Hepatocyte (in vitro differentiated cells): ENCODE measurements around the gene ATP8B2. TPM values are rescaled to one million over a fixed set of nuclear protein-coding genes. Genes with fewer than 3 reads are reported as not detected.
"Not testable (repeated sequence)": the region's sequence is repeated elsewhere in the genome, so short reads cannot be mapped to it uniquely, and the experiment has no call there.

Experiments
- DNase-seq: peaks from one replicate; pipeline ENCODE4 v3.0.0-alpha.2; 2016; ENCODE audit warnings: low spot score
- H2AFZ ChIP-seq: fragments of 200-600 bp; sonication (generic); 2 replicates; pipeline ENCODE4 v1.6.0; 2016; ENCODE audit warnings: antibody characterized with exemption, mild to moderate bottlenecking
- H3K27ac ChIP-seq: fragments of 200-600 bp; sonication (generic); 2 replicates; pipeline ENCODE4 v1.5.1; 2016; ENCODE audit warnings: mild to moderate bottlenecking
- H3K27me3 ChIP-seq: fragments of 200-600 bp; sonication (generic); 2 replicates; pipeline ENCODE4 v1.6.1; 2016
- H3K36me3 ChIP-seq: fragments of 200-600 bp; sonication (generic); replicated peaks from 2 replicates; pipeline ENCODE4 v1.5.1; 2016; ENCODE audit warnings: low read depth; ENCODE audit not compliant: insufficient read depth
- H3K4me1 ChIP-seq: fragments of 200-600 bp; sonication (generic); 2 replicates; pipeline ENCODE4 v1.5.1; 2016; ENCODE audit warnings: mild to moderate bottlenecking, moderate library complexity; ENCODE audit not compliant: insufficient read depth
- H3K4me2 ChIP-seq: fragments of 200-600 bp; sonication (generic); 2 replicates; pipeline ENCODE4 v1.6.0; 2016
- H3K4me3 ChIP-seq: fragments of 200-600 bp; sonication (generic); 2 replicates; pipeline ENCODE4 v1.5.1; 2016; ENCODE audit warnings: mild to moderate bottlenecking
- H3K79me2 ChIP-seq: fragments of 200-600 bp; sonication (generic); 2 replicates; pipeline ENCODE4 v1.6.0; 2017; ENCODE audit warnings: mild to moderate bottlenecking
- H3K9me2 ChIP-seq: fragments of 200-600 bp; sonication (generic); replicated peaks from 2 replicates; pipeline ENCODE4 v1.6.0; 2017; ENCODE audit warnings: mild to moderate bottlenecking; ENCODE audit not compliant: insufficient read depth
- H3K9me3 ChIP-seq: fragments of 200-600 bp; sonication (generic); 2 replicates; pipeline ENCODE4 v1.5.1; 2016; ENCODE audit warnings: low read depth, mild to moderate bottlenecking
- H4K20me1 ChIP-seq: fragments of 200-600 bp; sonication (generic); 2 replicates; pipeline ENCODE4 v1.6.0; 2016; ENCODE audit warnings: mild to moderate bottlenecking; ENCODE audit not compliant: insufficient read depth, poor library complexity, severe bottlenecking
- EZH2 ChIP-seq: fragments of 200-600 bp; sonication (generic); IDR thresholded peaks from 2 replicates; pipeline ENCODE4 v1.6.1; 2016; ENCODE audit warnings: antibody characterized with exemption, mild to moderate bottlenecking, borderline replicate concordance
- EZH2phosphoT487 ChIP-seq: fragments of 200-600 bp; sonication (generic); IDR thresholded peaks from one replicate; pipeline ENCODE4 v1.6.1; 2018; ENCODE audit warnings: antibody characterized with exemption, mild to moderate bottlenecking, low read depth, moderate library complexity; ENCODE audit not compliant: unreplicated experiment, severe bottlenecking
- WGBS: methylation state at CpG from one replicate; pipeline ENCODE4 v1.1.6; 2016; ENCODE audit warnings: low lambda C conversion rate; ENCODE audit errors: missing lambda C conversion rate; 5-methylcytosine and 5-hydroxymethylcytosine counted together
- polyA plus RNA-seq: library from polyadenylated mRNA; unstranded; fragments of >200 nt; fragmentation: Nextera tagmentation; extraction: Ambion mirVana; gene quantifications from 2 replicates; pipeline ENCODE4 v1.2.1, GENCODE V29; 2016
- total RNA-seq: library from RNA; depleted of rRNA; stranded (reverse); fragments of >200 nt; gene quantifications from 2 replicates; pipeline ENCODE4 v1.2.3, GENCODE V29; 2014
- TF ChIP-seq, protein P1 (sequence below): fragments of 200-600 bp; sonication (generic); IDR thresholded peaks from 2 replicates; pipeline ENCODE4 v1.5.1; 2016; ENCODE audit warnings: antibody characterized with exemption, mild to moderate bottlenecking; ENCODE audit not compliant: poor library complexity

The ATP8B2 gene
- total and polyA plus RNA-seq, 2 experiments from 2014 or later: 8.7 to 42.0 TPM

DNA sequence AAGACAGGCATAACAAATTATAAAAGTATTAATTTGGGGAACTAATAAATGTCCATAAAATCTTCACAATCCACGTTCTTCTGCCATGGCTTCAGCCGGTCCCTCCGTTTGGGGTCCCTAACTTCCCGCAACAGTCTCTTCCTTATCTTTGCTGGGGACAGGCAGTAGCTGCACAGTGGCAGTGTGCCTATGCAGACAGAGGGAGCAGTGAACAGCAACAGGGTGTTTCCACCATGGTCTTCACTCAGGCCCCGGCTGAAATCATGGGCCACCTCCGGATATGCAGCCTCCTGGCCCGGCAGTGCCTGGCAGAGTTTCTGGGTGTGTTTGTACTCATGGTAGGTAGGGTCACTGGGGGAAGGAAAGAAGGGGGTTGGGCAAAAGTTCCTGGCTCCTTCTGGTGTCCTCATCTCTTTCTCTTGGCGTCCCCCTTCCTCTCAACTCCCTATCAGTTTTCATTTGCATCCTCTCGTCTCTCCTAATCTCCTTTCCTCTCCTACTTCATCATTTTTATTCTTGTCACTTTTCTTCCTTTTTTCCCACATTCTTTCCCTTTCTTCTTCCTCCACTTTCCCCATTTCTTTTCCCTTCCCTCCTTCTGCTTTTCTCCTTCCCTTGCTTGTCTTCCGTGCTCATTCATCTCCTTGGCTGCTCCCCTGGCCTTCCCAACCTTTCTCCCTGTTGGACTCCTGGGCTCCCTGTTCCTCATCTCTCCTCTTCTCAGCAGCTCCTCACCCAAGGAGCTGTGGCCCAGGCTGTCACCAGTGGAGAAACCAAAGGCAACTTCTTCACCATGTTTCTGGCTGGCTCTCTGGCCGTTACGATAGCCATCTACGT, 12.9 kb upstream of the ATP8B2 start:
- not testable (repeated sequence) for H3K27me3 ChIP-seq, H3K4me2 ChIP-seq, H3K79me2 ChIP-seq, H3K36me3 ChIP-seq, H2AFZ ChIP-seq, H4K20me1 ChIP-seq, H3K4me1 ChIP-seq, H3K9me3 ChIP-seq, H3K27ac ChIP-seq, DNase-seq, H3K9me2 ChIP-seq, H3K4me3 ChIP-seq
- 81% methylated on average over 13 of the region's 13 CpGs for WGBS

DNA sequence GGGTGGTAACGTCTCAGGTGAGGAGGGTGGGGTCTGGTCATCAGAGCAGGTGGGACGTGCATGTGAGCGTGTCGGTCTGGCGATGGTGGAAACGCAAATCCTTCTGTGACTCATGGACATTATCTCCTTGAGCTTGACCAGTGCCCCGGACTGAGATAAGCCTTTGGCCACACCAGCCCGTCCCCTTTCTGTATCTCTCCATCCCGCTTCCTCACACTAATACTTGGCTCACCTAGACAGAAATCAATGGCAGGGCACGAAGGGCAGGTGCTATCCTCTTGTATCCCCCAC, 12.3 kb upstream of the ATP8B2 start:
- H3K9me2 ChIP-seq: peaks cover 3% of the 10 kb centered on the region
- H3K4me1 ChIP-seq: no peaks in the 10 kb centered on the region
- H3K4me3 ChIP-seq: no peak overlapping the region
- H3K27me3 ChIP-seq: no peaks in the 10 kb centered on the region
- H3K4me2 ChIP-seq: no peak overlapping the region
- H4K20me1 ChIP-seq: no peaks in the 10 kb centered on the region
- no peak overlapping the region for H3K27ac ChIP-seq
- WGBS: 57% methylated on average over 10 of the region's 10 CpGs
- H3K36me3 ChIP-seq: no peaks in the 10 kb centered on the region
- no peaks in the 10 kb centered on the region for H3K79me2 ChIP-seq
- no peak overlapping the region for H2AFZ ChIP-seq
- TF ChIP-seq EZH2 (no peak), EZH2phosphoT487 (no peak)
- TF ChIP-seq, protein P1, sequence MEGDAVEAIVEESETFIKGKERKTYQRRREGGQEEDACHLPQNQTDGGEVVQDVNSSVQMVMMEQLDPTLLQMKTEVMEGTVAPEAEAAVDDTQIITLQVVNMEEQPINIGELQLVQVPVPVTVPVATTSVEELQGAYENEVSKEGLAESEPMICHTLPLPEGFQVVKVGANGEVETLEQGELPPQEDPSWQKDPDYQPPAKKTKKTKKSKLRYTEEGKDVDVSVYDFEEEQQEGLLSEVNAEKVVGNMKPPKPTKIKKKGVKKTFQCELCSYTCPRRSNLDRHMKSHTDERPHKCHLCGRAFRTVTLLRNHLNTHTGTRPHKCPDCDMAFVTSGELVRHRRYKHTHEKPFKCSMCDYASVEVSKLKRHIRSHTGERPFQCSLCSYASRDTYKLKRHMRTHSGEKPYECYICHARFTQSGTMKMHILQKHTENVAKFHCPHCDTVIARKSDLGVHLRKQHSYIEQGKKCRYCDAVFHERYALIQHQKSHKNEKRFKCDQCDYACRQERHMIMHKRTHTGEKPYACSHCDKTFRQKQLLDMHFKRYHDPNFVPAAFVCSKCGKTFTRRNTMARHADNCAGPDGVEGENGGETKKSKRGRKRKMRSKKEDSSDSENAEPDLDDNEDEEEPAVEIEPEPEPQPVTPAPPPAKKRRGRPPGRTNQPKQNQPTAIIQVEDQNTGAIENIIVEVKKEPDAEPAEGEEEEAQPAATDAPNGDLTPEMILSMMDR: no peak
- DNase-seq: no peak
- H3K9me3 ChIP-seq: no peaks in the 10 kb centered on the region

DNA sequence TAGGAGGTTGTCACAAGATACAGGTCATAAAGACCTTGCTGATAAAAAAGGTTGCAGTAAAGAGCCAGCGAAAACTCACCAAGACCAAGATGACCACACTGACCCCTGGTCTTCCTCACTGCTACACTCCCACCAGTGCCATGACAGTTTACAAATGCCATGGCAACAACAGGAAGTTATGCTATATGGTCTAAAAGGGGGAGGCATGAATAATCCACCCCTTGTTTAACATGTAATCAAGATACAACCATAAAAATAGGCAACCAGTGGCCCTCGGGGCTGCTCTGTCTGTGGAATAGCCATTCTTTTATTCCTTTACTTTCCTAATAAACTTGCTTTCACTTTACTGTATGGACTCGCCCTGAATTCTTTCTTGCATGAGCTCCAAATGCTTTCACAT, 11.1 kb upstream of the ATP8B2 start:
- not testable (repeated sequence) for DNase-seq, H3K4me2 ChIP-seq, H3K4me3 ChIP-seq, H3K79me2 ChIP-seq, H2AFZ ChIP-seq, H3K27ac ChIP-seq, H4K20me1 ChIP-seq, H3K27me3 ChIP-seq, H3K36me3 ChIP-seq, H3K9me3 ChIP-seq, H3K9me2 ChIP-seq, H3K4me1 ChIP-seq
- WGBS: 92% methylated on average over 3 of the region's 3 CpGs

DNA sequence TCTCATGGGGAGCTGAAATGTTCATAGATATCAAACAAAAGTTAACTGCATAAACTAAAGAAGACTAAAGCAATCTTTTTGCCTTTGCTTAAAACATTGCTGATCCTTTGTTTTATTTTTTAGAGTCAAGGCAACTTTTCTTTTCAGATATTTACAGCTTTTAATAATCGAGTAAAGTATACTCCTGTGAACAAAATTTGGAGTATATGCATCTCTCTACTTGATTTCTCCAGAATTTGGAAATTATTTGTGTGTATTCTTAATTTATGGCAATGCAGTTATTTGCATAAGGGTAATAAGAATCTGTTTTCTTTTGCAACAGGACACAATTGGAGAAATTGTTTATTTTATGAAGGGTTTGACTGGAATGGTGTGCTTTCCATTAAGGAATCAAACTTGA, 8.6 kb upstream of the ATP8B2 start:
- H3K27ac ChIP-seq: no peak overlapping the region

More for the DNA sequence above, 8.6 kb upstream of the ATP8B2 start:
- H3K36me3 ChIP-seq: no peaks in the 10 kb centered on the region
- no peaks in the 10 kb centered on the region for H3K79me2 ChIP-seq
- TF ChIP-seq EZH2phosphoT487: no peak
- no peak for TF ChIP-seq EZH2
- TF ChIP-seq, protein P1: no peak
- H3K27me3 ChIP-seq: no peaks in the 10 kb centered on the region
- no peaks in the 10 kb centered on the region for H3K9me3 ChIP-seq
- no peak overlapping the region for H3K4me3 ChIP-seq
- H2AFZ ChIP-seq: no peak overlapping the region
- H3K9me2 ChIP-seq: peaks cover 3% of the 10 kb centered on the region
- DNase-seq: no peak
- WGBS: 94% methylated on average over 1 of the region's 1 CpG
- H4K20me1 ChIP-seq: no peaks in the 10 kb centered on the region
- H3K4me2 ChIP-seq: no peak overlapping the region
- peaks cover 3% of the 10 kb centered on the region for H3K4me1 ChIP-seq
